Uterus (tissue), 2 donors: ENCODE measurements around the gene PNKD.

ENCODE experiments used
- POLR2A ChIP-seq, 2 donors: fragments of 450-650 bp; IDR thresholded peaks; one replicate each; pipeline ENCODE4 v1.6.1; 2016; ENCODE audit warnings: antibody characterized with exemption in 2 of 2, mild to moderate bottlenecking in 1 of 2, moderate library complexity in 1 of 2
- TF ChIP-seq, protein P1 (sequence below), 4 experiments: fragments of 200-600 bp in 2 of 4; fragments of 450-650 bp in 2 of 4; sonication (generic) in 2 of 4; IDR thresholded peaks; one replicate each; pipeline ENCODE4 v1.5.1; 2016 to 2019; ENCODE audit warnings: antibody characterized with exemption in 4 of 4, mild to moderate bottlenecking in 2 of 4, moderate library complexity in 1 of 4

DNA sequence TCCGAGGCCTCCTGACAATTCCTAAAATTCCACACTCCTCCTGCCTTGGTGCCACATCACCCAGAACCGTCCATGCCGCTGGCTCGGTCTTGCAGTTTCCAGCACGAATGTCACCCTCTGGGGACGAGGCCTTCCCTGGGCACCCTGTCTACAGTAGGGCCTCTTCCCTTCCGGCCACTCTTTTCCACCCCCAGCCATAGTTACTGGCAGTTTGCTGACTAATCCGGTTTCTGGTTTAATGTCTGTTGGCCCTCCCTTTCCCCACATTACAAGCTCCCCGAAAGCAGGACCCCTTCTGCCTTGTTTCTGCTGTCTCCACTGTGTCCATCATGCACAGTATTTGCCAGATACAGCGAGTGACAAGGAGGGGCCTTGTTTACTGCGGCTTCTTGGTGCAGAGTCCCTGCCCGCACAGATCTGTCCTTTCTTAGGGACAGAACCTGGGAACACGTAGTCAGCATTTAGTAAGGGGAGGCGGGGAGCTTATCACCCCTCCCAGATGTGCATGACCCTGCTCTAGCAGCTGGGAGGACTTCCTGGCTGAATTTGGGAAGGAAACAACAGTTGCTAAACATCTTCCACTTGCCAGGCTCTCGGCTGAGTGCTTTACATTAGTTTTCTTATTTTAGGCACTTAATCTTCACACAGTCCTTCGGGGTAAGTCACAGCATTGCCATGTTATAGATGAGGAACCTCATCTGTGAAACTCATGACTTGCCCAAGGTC is 62.8 kb downstream of the PNKD start:
- TF ChIP-seq, protein P1, sequence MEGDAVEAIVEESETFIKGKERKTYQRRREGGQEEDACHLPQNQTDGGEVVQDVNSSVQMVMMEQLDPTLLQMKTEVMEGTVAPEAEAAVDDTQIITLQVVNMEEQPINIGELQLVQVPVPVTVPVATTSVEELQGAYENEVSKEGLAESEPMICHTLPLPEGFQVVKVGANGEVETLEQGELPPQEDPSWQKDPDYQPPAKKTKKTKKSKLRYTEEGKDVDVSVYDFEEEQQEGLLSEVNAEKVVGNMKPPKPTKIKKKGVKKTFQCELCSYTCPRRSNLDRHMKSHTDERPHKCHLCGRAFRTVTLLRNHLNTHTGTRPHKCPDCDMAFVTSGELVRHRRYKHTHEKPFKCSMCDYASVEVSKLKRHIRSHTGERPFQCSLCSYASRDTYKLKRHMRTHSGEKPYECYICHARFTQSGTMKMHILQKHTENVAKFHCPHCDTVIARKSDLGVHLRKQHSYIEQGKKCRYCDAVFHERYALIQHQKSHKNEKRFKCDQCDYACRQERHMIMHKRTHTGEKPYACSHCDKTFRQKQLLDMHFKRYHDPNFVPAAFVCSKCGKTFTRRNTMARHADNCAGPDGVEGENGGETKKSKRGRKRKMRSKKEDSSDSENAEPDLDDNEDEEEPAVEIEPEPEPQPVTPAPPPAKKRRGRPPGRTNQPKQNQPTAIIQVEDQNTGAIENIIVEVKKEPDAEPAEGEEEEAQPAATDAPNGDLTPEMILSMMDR (IDR thresholded peaks at IDR 0.05): no peak
- TF ChIP-seq POLR2A (IDR thresholded peaks at IDR 0.05): no peak
